PC-9 (cell line): ENCODE measurements around the gene BMERB1.

ENCODE experiments used
- EZH2 ChIP-seq: fragments of 200-600 bp; sonication (generic); IDR thresholded peaks from 2 replicates; pipeline ENCODE4 v1.8.0; 2017; ENCODE audit warnings: antibody characterized with exemption, low read depth
- TF ChIP-seq, protein P1 (sequence below): fragments of 200-600 bp; sonication (generic); conservative IDR thresholded peaks from 2 replicates; pipeline ENCODE4 v1.6.1; 2017; ENCODE audit warnings: mixed run types, antibody characterized with exemption, mild to moderate bottlenecking, moderate library complexity

DNA sequence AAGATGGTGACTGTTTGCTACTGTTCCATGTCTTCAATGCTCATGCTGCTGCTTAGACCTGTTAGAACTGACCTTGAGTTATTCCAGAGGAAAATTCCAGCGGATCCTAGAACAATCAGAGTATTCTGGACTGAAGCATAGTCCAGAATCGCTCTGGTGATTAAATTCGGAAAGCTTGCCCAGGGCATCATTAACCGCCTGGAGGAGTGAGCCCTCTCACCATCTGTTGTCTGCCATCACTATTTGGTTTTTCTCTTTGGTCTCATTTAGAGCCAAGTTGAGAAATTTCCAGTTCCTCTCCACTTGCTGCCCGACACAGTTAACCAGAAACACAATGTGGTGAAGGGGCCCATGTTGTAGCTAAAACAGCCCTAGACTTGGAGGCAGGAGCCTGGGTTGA is 104.1 kb downstream of the BMERB1 start:
- TF ChIP-seq EZH2, result no peak
- TF ChIP-seq, protein P1, sequence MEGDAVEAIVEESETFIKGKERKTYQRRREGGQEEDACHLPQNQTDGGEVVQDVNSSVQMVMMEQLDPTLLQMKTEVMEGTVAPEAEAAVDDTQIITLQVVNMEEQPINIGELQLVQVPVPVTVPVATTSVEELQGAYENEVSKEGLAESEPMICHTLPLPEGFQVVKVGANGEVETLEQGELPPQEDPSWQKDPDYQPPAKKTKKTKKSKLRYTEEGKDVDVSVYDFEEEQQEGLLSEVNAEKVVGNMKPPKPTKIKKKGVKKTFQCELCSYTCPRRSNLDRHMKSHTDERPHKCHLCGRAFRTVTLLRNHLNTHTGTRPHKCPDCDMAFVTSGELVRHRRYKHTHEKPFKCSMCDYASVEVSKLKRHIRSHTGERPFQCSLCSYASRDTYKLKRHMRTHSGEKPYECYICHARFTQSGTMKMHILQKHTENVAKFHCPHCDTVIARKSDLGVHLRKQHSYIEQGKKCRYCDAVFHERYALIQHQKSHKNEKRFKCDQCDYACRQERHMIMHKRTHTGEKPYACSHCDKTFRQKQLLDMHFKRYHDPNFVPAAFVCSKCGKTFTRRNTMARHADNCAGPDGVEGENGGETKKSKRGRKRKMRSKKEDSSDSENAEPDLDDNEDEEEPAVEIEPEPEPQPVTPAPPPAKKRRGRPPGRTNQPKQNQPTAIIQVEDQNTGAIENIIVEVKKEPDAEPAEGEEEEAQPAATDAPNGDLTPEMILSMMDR, result no peak
